T-helper 22 cell (primary cell): Measurements from ENCODE around the gene UNC5C.

Experiments
- DNase-seq: peaks from one replicate; pipeline ENCODE4 v3.0.0-alpha.2; 2020; ENCODE audit warnings: low read depth

Gene UNC5C

GRCh38 chr4:95466791-95467190, 82.0 kb downstream of the UNC5C start:
- DNase-seq: no peak

- DNase-seq: no peak
These were observed 83.8 kb downstream of the UNC5C start for GRCh38 chr4:95465010-95465409.

- no peak for DNase-seq
These were observed 85.9 kb downstream of the UNC5C start for GRCh38 chr4:95462921-95463320.

- DNase-seq: no peak
These were observed 91.4 kb downstream of the UNC5C start for GRCh38 chr4:95457353-95457752.

- no peak for DNase-seq
These were observed 98.5 kb downstream of the UNC5C start for GRCh38 chr4:95450294-95450693.

DNA sequence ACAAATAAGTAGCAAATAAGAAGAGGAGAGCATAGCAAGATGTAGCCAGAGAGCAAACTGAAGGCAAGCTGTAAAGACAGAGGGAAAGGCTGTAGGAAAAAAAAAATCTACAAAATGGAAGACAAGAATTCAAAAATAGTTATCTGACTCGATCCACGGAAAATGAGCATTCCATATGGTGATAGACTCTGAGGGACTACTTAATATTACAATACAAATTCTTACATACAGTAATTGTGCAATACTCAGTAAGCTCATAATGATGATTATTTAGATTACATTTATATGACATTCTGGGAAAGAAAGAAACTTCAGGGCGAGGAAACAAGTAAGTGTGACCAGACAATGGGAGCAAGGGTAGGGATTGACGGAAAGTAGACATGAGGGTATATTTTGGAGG, 102.6 kb downstream of the UNC5C start:
- no peak for DNase-seq

DNA sequence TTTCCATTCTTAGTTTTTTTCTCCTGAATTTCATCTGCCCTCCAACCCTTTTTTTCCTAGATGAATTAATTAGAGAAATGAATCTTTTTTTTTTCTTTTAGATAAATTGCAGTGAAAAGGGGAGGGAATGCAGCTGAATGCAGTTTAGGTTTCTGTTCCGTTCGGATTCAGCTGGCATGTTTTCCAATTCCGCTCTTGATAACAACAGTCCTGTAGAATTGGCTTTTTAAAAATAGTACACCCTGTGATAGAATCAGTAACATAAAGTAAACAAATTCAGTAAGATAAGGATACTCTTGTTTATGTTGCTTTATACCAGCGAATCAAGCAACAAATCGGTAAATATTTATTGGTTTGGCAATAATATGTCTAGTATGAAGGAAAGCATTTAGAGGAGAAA, 103.5 kb downstream of the UNC5C start:
- DNase-seq: no peak

- DNase-seq: no peak
These were observed 104.0 kb downstream of the UNC5C start for GRCh38 chr4:95444812-95445211.

- no peak for DNase-seq
These were observed 108.9 kb downstream of the UNC5C start for GRCh38 chr4:95439896-95440295.

DNA sequence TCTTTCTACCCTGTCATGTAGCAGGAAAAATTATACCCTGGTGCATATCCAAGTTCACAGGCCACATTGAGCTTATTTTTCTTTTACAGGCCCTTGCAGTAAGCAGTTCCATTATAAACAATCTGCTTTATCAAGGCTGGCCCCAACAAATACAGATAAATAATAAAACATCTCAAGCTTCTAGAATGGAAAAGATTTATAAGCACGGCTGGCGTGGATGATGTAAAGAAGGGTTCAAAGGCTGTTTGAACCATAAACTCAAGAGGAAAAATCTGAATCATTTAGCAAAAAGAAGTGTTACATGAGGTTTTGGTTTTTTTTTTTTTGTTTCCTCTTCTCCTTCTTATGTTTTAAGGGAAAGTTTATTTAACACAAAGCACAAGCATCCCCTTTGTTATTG, 109.7 kb downstream of the UNC5C start:
- no peak for DNase-seq

DNA sequence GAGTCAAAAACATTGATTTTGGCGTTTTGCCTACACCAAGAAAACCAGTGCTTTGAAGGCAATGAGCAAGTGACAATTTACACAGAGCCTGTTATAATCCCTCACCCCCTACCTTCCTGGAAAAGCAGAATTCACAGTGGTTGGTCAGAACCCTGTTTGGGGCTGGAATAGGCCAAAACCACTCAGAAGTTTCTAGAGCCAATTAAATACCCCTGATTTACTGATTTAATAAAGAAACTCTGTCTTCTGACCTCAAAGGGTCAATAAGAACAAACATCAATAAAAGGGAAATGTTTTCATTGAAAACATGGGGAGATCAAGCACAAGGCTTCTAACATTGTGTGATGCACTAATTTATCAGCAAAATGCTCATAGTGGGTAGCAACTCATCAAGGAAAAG, 116.3 kb downstream of the UNC5C start:
- DNase-seq: no peak

GRCh38 chr4:95431678-95432077, 117.1 kb downstream of the UNC5C start:
- no peak for DNase-seq

DNA sequence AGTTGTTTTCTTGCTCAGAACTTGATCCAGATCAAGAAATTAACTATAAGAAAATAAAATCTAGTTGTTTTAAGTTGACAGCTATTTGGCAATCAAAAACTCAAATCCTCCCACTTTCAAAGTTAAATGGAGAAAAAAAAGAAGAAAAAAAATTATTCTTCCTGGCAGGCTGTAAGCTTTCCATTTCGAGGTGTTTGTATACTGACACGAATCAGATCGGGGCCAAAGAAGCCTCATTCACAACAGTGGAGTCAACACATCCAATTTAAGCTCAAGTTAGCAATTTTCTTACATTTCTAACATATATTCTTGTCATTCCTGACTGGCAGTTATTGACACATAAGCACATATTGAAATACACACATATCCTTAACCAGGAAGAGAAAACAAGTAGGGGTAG, 119.4 kb downstream of the UNC5C start:
- DNase-seq: no peak

- no peak for DNase-seq
These were observed 120.3 kb downstream of the UNC5C start for GRCh38 chr4:95428291-95429070.

GRCh38 chr4:95426455-95426854, 122.3 kb downstream of the UNC5C start:
- DNase-seq: no peak

- no peak for DNase-seq
These were observed 126.3 kb downstream of the UNC5C start for GRCh38 chr4:95422436-95422835.

- DNase-seq: no peak
These were observed 126.9 kb downstream of the UNC5C start for GRCh38 chr4:95421869-95422268.

DNA sequence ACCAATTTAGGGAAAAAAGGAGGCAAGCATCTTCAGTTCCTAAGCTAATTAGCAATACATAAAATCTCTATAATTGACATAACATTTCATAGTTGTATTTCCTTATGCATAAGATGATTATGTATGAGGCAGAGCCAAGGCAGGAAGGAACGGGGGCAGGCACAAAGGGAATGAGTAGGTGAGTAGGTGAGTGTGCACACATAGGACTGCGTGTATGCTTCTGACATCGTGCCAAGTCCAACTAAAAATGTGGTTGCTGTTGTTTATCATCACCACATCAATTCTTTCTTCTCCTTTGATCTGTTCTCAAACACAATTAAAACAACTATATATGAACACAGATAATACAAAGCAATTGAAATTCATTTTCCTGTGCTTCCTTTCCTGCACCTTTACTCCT, 131.2 kb downstream of the UNC5C start:
- DNase-seq: no peak

- DNase-seq: no peak
These were observed 133.4 kb downstream of the UNC5C start for GRCh38 chr4:95415346-95415771.

- DNase-seq: no peak
These were observed 137.2 kb downstream of the UNC5C start for GRCh38 chr4:95411371-95412088.

DNA sequence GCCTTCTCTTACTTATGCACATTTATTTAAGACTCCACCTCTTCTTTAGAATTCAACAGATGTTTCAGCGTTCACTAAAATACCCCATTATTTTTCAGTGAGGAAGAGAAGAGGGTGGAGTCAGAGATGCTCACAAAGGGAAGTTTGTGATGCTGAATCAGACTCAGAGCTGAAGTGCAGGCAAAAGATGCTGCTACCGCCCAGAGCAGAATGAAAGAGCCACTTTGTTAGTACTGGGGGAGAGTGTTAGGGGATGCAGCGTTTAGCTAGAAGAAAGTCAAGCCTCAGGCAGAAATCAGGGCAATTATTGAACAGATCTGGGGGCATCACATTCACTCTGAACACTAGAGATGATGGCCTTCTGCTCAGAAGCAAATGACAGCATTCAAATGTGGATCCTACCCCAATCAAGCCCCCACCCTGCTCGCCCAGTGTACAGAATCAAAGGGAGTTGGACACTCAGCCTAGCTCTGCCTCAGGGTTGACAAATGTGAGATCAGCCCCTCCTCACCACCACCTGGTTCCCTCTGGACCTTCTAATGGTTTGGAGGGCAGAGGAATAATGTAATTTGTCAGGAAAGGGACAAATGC, 138.3 kb downstream of the UNC5C start:
- DNase-seq: no peak

DNA sequence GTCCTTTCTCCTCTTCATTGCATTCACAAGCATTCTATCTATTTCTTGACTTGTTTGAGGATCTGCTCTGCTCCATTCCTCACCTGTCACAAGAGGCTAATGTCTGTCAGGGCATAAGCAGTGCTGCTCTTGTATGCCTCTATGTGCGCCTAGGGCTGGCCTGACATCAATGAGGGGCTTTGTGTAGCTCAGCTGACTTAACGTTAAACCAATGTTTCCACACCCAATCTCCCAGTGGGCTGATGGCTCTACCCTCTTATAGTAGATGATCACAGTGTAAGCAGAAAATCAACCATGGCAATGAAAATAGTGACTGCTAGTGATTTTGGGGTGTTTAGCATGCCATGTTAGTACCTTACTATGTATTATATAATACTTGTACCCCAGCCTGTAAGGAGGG, 139.0 kb downstream of the UNC5C start:
- no peak for DNase-seq

DNA sequence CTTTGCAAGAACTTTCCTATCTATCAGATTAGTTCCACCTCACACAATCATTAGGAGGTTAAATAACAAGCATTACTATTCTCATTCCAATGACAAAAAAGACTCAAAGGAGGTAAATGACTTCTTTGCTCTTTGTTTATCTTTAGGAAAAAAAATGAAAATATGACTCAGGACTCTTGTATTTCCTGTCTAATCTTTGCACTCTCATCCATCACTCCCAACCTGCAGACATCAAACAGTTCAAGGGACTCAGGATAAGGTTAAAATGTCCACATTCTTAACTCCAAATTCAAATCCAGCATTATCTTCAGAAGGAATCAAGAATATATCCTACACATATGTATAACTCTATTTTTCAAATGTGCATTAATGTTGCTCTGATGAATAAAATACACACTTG, 139.6 kb downstream of the UNC5C start:
- DNase-seq: no peak
